NT2/D1 (cell line): Measurements from ENCODE around the gene IFT80.

Source experiments
- YY1 ChIP-seq: IDR thresholded peaks from 2 replicates; pipeline ENCODE4 v1.6.1; 2011; ENCODE audit not compliant: insufficient read length, insufficient read depth
- ZNF274 ChIP-seq: IDR thresholded peaks from 2 replicates; pipeline ENCODE4 v1.6.1; 2011; ENCODE audit warnings: mild to moderate bottlenecking, low read depth, low read length

- TF ChIP-seq ZNF274 (no peak), YY1 (no peak)
These were observed 11.0 kb upstream of the IFT80 start for GRCh38 chr3:160409812-160410610.
